Fibroblast of skin of left biceps (primary cell): ENCODE measurements around the gene CACNA1B.
"Not testable (repeated sequence)": the region's sequence is repeated elsewhere in the genome, so short reads cannot be mapped to it uniquely, and the experiment has no call there.

Experiments used
- DNase-seq, 2 experiments: peaks; one replicate each; pipeline ENCODE4 v3.0.0-alpha.2; 2013; ENCODE audit warnings: low read depth in 2 of 2

CACNA1B gene

DNA sequence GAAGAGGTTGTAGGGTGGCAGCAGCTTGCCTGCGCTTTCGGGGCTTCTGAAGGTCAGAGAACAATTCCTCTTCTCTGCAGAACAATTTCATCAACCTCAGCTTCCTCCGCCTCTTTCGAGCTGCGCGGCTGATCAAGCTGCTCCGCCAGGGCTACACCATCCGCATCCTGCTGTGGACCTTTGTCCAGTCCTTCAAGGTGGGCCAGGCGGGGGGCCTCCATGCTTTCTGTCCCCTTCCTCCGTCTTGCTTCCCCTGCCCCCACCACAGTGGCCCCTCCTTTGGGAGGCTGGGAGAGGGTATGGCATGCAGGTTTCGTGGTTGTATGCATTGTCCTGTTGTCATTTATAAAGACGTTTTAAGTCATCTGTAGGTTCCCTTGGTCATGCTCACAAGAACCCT, 195.8 kb downstream of the CACNA1B start:
- no peak for DNase-seq

GRCh38 chr9:138073808-138074207, 196.2 kb downstream of the CACNA1B start:
- DNase-seq = no peak

GRCh38 chr9:138074516-138074915, 196.9 kb downstream of the CACNA1B start:
- DNase-seq = no peak

DNA sequence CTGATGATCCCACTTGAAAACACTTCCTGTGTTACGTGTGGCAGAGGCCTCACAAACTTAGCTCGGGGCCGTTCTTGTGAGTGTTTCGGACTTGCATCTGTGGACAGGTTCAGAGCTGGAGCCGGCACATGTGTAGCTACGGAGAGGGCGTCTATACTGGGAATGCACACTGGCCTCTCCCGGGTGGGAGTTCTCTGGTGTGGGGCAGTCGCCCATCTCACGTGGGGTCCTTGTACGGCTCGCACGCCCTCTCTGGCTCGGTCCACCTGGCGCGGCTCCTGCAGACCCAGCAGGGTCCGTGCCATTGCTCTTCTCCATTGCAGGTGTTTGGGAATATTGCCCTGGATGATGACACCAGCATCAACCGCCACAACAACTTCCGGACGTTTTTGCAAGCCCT, 197.9 kb downstream of the CACNA1B start:
- DNase-seq = no peak

GRCh38 chr9:138075961-138076649, 198.5 kb downstream of the CACNA1B start:
- DNase-seq = no peak

GRCh38 chr9:138076650-138077009, 199.0 kb downstream of the CACNA1B start:
- DNase-seq = no peak

DNA sequence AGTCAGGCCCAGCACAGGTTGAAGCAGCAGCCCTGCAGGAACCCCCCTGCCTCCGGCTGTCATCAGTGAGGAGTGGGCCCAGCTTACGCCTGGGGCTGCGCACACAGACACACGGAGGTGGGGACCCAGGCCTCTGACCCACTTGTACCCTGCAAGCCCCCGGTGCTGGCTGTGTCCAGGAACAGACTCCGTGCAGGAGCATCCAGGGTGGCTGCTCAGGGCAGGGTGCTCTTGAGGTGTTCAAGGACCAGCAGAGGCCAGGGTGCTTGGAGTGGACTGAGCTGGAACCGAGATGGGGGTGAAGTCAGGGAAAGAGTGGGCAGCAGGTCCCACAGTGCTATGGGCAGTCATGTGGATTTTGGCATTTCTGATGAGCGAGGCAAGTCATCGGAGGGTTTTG, 199.5 kb downstream of the CACNA1B start:
- no peak for DNase-seq

- DNase-seq = no peak
Observed at GRCh38 chr9:138077898-138078540, 200.4 kb downstream of the CACNA1B start.

DNA sequence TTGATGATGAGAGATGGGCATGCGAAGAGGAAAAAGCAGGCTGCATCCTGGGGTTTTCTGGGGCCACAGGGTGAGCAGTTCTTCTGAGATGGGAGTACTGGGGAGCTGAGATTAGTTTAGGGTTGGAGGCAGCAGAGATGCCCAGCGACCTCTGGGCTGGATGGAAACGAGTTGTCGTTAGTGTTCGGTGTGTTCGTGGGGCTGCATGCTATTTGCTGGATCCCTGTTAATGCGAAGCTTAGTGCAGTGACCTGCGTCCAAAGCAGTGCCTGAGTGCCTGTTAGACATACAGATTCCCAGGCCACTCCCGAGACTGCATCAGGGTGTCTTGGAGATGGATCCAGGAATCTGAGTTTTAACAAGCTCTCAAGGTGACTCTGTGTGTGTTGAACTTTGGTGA, 201.3 kb downstream of the CACNA1B start:
- no peak for DNase-seq

GRCh38 chr9:138080979-138081378, 203.4 kb downstream of the CACNA1B start:
- DNase-seq = no peak

- DNase-seq = no peak
Observed at GRCh38 chr9:138082918-138083636, 205.5 kb downstream of the CACNA1B start.

DNA sequence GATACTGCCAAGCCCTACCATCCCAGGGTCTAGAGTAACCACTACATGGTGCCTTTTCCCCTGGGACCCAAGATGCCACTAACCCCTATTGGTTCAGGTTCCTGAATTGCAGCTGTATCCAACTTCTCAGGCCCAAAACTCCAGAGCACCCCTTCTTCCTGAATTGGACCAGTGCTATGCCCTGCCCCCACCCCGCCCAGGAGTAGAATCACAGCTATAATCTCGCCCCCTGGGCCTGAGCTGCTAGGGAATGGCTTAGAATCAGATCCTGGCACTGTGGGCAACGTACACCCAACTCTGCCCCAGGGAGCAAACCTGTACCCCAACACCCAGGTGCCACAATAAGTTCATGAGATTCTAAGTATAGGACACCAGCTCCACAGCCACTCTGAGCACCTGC, 206.3 kb downstream of the CACNA1B start:
- DNase-seq = no peak

- no peak for DNase-seq
Observed at GRCh38 chr9:138085568-138085967, 208.0 kb downstream of the CACNA1B start.

DNA sequence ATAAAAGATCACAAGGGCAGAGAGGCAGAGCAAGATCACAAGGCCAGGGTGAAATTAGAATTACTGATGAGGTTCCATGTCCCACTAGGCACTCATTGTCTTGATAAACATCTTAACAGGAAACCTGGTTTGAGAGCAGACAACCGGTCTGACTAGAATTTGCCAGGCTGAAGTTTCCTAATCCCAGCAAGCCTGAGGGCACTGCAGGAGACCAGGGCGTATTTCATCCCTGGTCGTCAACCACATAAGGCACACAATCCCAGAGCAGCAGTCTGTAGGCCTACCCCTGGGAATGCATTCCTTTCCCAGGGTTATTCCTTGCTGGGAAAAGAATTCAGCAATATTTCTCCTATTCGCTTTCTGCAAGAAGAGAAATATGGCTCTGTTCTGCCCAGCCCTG, 214.5 kb downstream of the CACNA1B start:
- DNase-seq = not testable (repeated sequence)

DNA sequence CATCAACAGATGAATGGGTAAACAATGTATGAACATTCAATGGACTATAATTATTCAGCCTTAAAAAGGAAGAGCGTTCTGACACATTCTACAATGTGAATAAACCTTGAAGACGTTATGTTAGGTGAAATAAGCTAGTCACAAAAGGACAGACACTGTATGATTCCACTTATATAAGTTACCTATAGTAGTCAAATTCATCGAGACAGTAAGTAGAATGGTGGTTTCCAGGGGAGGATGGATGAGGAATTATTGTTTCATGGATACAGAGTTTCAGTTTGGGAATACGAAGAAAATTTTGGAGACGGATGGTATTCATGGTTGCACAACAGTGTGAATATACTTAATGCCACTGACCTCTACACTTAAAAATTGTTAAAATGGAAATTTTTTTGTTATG, 216.4 kb downstream of the CACNA1B start:
- DNase-seq = no peak

- no peak for DNase-seq
Observed at GRCh38 chr9:138095813-138096518, 218.4 kb downstream of the CACNA1B start.

DNA sequence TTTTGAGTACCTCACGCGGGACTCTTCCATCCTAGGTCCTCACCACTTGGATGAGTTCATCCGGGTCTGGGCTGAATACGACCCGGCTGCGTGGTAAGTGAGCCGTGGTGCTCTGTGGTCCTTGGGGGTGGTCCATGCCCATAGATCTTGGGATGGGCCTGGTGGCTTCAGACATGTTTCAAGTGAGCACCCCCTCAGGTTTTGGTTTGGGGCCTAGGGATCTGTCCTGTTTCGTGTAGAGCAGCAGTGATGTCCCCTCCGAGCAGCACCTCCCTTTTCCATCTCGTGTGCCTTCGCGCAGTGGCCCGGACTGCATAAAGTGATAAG, 218.9 kb downstream of the CACNA1B start:
- no peak for DNase-seq

GRCh38 chr9:138097501-138097991, 220.0 kb downstream of the CACNA1B start:
- DNase-seq = no peak

- no peak for DNase-seq
Observed at GRCh38 chr9:138098116-138098907, 220.7 kb downstream of the CACNA1B start.

DNA sequence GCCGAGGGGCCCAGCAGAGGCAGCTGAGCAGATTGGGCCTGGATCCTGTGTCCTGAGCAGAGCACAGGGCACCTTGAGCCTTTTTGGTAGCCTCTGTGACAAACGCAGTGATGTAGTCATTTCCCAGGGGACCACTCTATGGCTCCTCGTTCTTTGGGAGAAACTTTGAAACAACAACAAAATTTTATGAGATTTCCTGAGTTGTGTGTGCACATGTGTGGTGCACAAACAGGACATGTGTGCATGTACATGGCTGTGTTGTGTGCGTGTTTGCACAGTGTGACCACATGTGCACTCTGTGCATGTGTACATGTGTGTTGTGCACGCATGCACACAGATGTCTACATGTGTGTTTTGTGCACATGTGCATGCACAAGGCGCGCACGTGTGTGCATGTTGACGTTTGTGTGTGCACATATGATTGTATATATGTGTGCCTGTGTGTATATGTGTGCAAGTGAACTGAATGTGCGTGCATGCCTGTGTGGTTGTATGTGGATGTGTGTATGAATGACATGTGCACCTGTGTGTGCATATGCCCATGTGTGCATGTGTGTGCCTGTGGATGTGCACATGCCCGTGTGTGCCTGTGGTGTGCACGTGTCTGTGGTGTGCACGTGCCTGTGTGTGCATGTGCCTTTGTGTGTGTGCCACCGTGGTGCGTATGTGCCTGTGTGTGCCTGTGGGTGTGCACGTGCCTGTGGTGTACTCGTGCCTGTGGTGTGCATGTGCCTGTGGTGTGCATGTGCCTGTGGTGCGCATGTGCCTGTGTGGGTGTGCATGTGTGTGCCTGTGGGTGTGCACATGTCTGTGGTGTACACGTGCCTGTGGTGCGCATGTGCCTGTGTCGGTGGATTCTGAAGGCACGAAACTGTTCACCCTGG, 221.6 kb downstream of the CACNA1B start:
- DNase-seq = no peak
